DMS79 treated with DMSO at 0.1 percent for 48 hours (cell line): ENCODE measurements around the gene STT3B.
"Not testable (repeated sequence)": the region's sequence is repeated elsewhere in the genome, so short reads cannot be mapped to it uniquely, and the experiment has no call there.

Experiments used
- DNase-seq: peaks from one replicate; lab custom pipeline; 2025; lab: John Stamatoyannopoulos, UW

The STT3B gene

GRCh38 chr3:31605333-31605732 is 72.6 kb downstream of the STT3B start:
- DNase-seq = not testable (repeated sequence)

- DNase-seq = no peak
Measured at GRCh38 chr3:31606453-31606852, 73.7 kb downstream of the STT3B start.

GRCh38 chr3:31610700-31611275 is 78.1 kb downstream of the STT3B start:
- DNase-seq = no peak

- DNase-seq = no peak
Measured at GRCh38 chr3:31613177-31613576, 80.5 kb downstream of the STT3B start.

- no peak for DNase-seq
Measured at GRCh38 chr3:31613654-31614053, 80.9 kb downstream of the STT3B start.

- DNase-seq = no peak
Measured at GRCh38 chr3:31614162-31614921, 81.6 kb downstream of the STT3B start.

- no peak for DNase-seq
Measured at GRCh38 chr3:31615071-31615875, 82.5 kb downstream of the STT3B start.

- no peak for DNase-seq
Measured at GRCh38 chr3:31616711-31617110, 84.0 kb downstream of the STT3B start.

GRCh38 chr3:31620656-31621055 is 87.9 kb downstream of the STT3B start:
- no peak for DNase-seq

GRCh38 chr3:31621314-31621713 is 88.6 kb downstream of the STT3B start:
- DNase-seq = no peak

GRCh38 chr3:31622636-31623288 is 90.0 kb downstream of the STT3B start:
- DNase-seq = no peak

GRCh38 chr3:31624083-31624709 is 91.5 kb downstream of the STT3B start:
- no peak for DNase-seq

- DNase-seq = no peak
Measured at GRCh38 chr3:31625358-31625757, 92.6 kb downstream of the STT3B start.

- DNase-seq = no peak
Measured at GRCh38 chr3:31629054-31629453, 96.3 kb downstream of the STT3B start.

- no peak for DNase-seq
Measured at GRCh38 chr3:31634476-31634875, 101.8 kb downstream of the STT3B start.

- no peak for DNase-seq
Measured at GRCh38 chr3:31635545-31635944, 102.8 kb downstream of the STT3B start.

GRCh38 chr3:31636049-31636448 is 103.3 kb downstream of the STT3B start:
- DNase-seq = no peak

GRCh38 chr3:31636694-31637442 is 104.1 kb downstream of the STT3B start:
- no peak for DNase-seq

- DNase-seq = no peak
Measured at GRCh38 chr3:31639828-31640227, 107.1 kb downstream of the STT3B start.

GRCh38 chr3:31645256-31645655 is 112.5 kb downstream of the STT3B start:
- no peak for DNase-seq

- no peak for DNase-seq
Measured at GRCh38 chr3:31648286-31648968, 115.7 kb downstream of the STT3B start.
